22Rv1 (cell line): ENCODE data around the gene APBB2.

Source experiments
- ZFX ChIP-seq: fragments of 450-650 bp; IDR thresholded peaks from 2 replicates; pipeline ENCODE4 v1.6.1; 2017; ENCODE audit warnings: antibody characterized with exemption, borderline replicate concordance
- TF ChIP-seq, protein P1 (sequence below): fragments of 450-650 bp; IDR thresholded peaks from 2 replicates; pipeline ENCODE4 v1.5.1; 2017; ENCODE audit warnings: mild to moderate bottlenecking

DNA sequence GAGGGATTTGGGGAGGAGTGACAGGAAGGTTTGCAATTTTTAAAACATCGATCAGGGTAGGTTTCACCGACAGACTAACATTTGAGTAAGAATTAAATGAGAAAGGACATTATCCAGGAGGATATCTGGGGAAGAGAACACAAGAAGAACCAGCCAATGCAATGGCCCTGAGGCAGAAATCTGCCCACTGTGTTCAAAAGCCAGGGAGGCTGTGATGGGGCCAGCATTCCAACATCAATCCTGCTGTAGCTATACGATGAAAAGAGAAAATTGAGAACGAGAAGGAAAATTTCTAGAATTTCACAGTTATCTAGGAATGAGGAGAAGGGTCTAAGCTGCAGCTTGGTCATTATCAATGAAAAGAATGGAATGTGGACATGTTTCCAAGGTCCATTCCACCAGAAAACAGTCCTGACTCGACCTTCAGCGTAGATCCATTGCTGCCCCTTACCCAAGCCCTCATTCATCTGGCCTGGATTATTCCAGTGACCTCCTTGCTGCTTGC is 84.4 kb downstream of the APBB2 start:
- TF ChIP-seq, protein P1, sequence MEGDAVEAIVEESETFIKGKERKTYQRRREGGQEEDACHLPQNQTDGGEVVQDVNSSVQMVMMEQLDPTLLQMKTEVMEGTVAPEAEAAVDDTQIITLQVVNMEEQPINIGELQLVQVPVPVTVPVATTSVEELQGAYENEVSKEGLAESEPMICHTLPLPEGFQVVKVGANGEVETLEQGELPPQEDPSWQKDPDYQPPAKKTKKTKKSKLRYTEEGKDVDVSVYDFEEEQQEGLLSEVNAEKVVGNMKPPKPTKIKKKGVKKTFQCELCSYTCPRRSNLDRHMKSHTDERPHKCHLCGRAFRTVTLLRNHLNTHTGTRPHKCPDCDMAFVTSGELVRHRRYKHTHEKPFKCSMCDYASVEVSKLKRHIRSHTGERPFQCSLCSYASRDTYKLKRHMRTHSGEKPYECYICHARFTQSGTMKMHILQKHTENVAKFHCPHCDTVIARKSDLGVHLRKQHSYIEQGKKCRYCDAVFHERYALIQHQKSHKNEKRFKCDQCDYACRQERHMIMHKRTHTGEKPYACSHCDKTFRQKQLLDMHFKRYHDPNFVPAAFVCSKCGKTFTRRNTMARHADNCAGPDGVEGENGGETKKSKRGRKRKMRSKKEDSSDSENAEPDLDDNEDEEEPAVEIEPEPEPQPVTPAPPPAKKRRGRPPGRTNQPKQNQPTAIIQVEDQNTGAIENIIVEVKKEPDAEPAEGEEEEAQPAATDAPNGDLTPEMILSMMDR: no peak
- no peak for TF ChIP-seq ZFX
